ENCODE results near the gene SLC35F3. TPM values are rescaled to one million over a fixed set of nuclear protein-coding genes. Genes with fewer than 3 reads are reported as not detected.
A peak's percentile ranks its signal among the peaks of the same experiment; 100 is the strongest.

The SLC35F3 gene
- total and polyA plus RNA-seq, 4 donors: 0.01 to 0.37 (median 0.08) TPM; not detected in 1

- WGBS: 90% methylated on average over 13 of the region's 13 CpGs
- Histone ChIP-seq H3K9ac (ENCODE audit: low read depth in 1 of 2, low read length in 2 of 2) (no peak overlapping the region), H3K27me3 (ENCODE audit: control insufficient read depth in 4 of 4, insufficient read depth in 4 of 4, low read length in 3 of 4) (no peaks in the 10 kb centered on the region), H3K4me1 (ENCODE audit: control insufficient read depth in 4 of 4, insufficient read depth in 4 of 4, low read length in 3 of 4) (peaks cover 0 to 7% (median 6%) of the 10 kb centered on the region in 4 donors), H3K36me3 (ENCODE audit: control insufficient read depth in 4 of 4, insufficient read depth in 3 of 4, low read depth in 1 of 4, low read length in 3 of 4) (no peaks in the 10 kb centered on the region), H3K9me3 (ENCODE audit: control insufficient read depth in 4 of 4, low read length in 3 of 4) (no peaks in the 10 kb centered on the region), H3K27ac (ENCODE audit: low read depth in 1 of 2, low read length in 2 of 2) (no peak overlapping the region), H3K4me3 (ENCODE audit: low read depth in 1 of 3, low read length in 3 of 3) (no peak overlapping the region)
- TF ChIP-seq FOXA2 (IDR thresholded peaks at IDR 0.05) (no peak), ZBTB33 (IDR thresholded peaks at IDR 0.05) (no peak)
- DNase-seq (ENCODE audit: low spot score): no peak
Measured at GRCh38 chr1:234231893-234232276, 327.4 kb downstream of the SLC35F3 start.

- Histone ChIP-seq H3K36me3 (ENCODE audit: control insufficient read depth in 4 of 4, insufficient read depth in 3 of 4, low read depth in 1 of 4, low read length in 3 of 4) (no peaks in the 10 kb centered on the region), H3K9me3 (ENCODE audit: control insufficient read depth in 4 of 4, low read length in 3 of 4) (no peaks in the 10 kb centered on the region), H3K9ac (ENCODE audit: low read depth in 1 of 2, low read length in 2 of 2) (no peak overlapping the region), H3K4me1 (ENCODE audit: control insufficient read depth in 4 of 4, insufficient read depth in 4 of 4, low read length in 3 of 4) (peaks cover 0 to 7% (median 6%) of the 10 kb centered on the region in 4 donors), H3K27me3 (ENCODE audit: control insufficient read depth in 4 of 4, insufficient read depth in 4 of 4, low read length in 3 of 4) (no peaks in the 10 kb centered on the region), H3K4me3 (ENCODE audit: low read depth in 1 of 3, low read length in 3 of 3) (no peak overlapping the region), H3K27ac (ENCODE audit: low read depth in 1 of 2, low read length in 2 of 2) (no peak overlapping the region)
- no peak for DNase-seq (ENCODE audit: low spot score)
- WGBS: 80% methylated on average over 6 of the region's 6 CpGs
- TF ChIP-seq GABPA (IDR thresholded peaks at IDR 0.05 in 1 of 2, conservative IDR thresholded peaks at IDR 0.05 in 1 of 2) (no peak), HNF4G (IDR thresholded peaks at IDR 0.05) (no peak), JUND (IDR thresholded peaks at IDR 0.05) (no peak), MAX (IDR thresholded peaks at IDR 0.05) (no peak), ATF3 (IDR thresholded peaks at IDR 0.05) (no peak), RXRA (IDR thresholded peaks at IDR 0.05) (no peak)
Measured at GRCh38 chr1:234234199-234234598, 329.7 kb downstream of the SLC35F3 start.

- peaks cover 0 to 7% (median 6%) of the 10 kb centered on the region in 4 donors for H3K4me1 ChIP-seq (ENCODE audit: control insufficient read depth in 4 of 4, insufficient read depth in 4 of 4, low read length in 3 of 4)
- H3K27me3 ChIP-seq (ENCODE audit: control insufficient read depth in 4 of 4, insufficient read depth in 4 of 4, low read length in 3 of 4): no peaks in the 10 kb centered on the region
- no peak overlapping the region for H3K4me3 ChIP-seq (ENCODE audit: low read depth in 1 of 3, low read length in 3 of 3)
- H3K36me3 ChIP-seq (ENCODE audit: control insufficient read depth in 4 of 4, insufficient read depth in 3 of 4, low read depth in 1 of 4, low read length in 3 of 4): no peaks in the 10 kb centered on the region
- H3K27ac ChIP-seq (ENCODE audit: low read depth in 1 of 2, low read length in 2 of 2): no peak overlapping the region
- WGBS: 49% methylated on average over 4 of the region's 4 CpGs
- no peak overlapping the region for H3K9ac ChIP-seq (ENCODE audit: low read depth in 1 of 2, low read length in 2 of 2)
- no peak for DNase-seq (ENCODE audit: low spot score)
- H3K9me3 ChIP-seq (ENCODE audit: control insufficient read depth in 4 of 4, low read length in 3 of 4): no peaks in the 10 kb centered on the region
- TF ChIP-seq JUND (IDR thresholded peaks at IDR 0.05) (no peak), FOXA1 (IDR thresholded peaks at IDR 0.05) (no peak), YY1 (IDR thresholded peaks at IDR 0.05) (no peak), REST (IDR thresholded peaks at IDR 0.05) (no peak), ZBTB33 (IDR thresholded peaks at IDR 0.05) (no peak), SP1 (IDR thresholded peaks at IDR 0.05) (peak; percentile 38), ATF3 (IDR thresholded peaks at IDR 0.05) (peak; percentile 15), FOXA2 (IDR thresholded peaks at IDR 0.05) (no peak), RXRA (IDR thresholded peaks at IDR 0.05) (peak; percentile 13 to 63), MAX (IDR thresholded peaks at IDR 0.05) (no peak), CTCF (IDR thresholded peaks at IDR 0.05; ENCODE audit: low read depth, low read length, missing input control) (no peak), RAD21 (IDR thresholded peaks at IDR 0.05) (no peak), GABPA (IDR thresholded peaks at IDR 0.05 in 1 of 2, conservative IDR thresholded peaks at IDR 0.05 in 1 of 2) (no peak), EGR1 (IDR thresholded peaks at IDR 0.05; ENCODE audit: low read depth in 2 of 2) (no peak), HNF4G (IDR thresholded peaks at IDR 0.05) (peak; percentile 33), HNF4A (conservative IDR thresholded peaks at IDR 0.05) (peak; percentile 22 to 75)
Measured at GRCh38 chr1:234235434-234235881, 331.0 kb downstream of the SLC35F3 start.
